ENCODE data around the gene SCAMP2.

DNA sequence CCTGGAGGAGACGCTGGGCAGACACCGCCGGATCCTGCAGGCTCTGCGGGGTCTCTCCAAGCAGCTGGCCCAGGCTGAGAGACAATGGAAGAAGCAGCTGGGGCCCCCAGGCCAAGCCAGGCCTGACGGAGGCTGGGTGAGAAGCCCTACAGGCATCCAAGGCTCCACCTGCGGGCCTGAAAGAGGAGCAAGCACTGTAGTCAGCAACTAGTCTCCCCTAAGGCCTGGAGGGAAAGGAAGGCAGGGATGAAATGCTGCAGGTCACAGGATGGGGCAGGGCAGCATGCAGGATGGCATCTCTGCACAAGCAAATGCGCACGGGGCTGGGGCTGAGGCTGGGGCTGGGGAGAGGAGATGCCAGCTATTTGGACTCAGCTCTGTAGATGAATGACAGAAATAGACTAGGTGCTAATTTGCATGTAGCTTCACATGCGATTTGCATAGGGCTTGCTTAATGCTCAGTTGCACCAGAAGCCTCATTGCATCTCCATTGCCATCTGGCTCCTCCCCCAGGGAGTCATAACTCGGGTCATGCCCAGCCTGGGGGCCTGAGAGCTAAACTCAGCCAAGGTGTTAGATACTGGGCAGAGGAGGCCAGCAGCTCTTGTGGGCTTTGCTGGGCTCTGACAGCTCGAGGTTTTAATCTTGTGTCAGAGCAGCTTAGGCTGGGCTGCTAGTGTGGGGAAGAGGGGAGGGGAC, 51.9 kb downstream of the SCAMP2 start:
- TF ChIP-seq, protein P1, sequence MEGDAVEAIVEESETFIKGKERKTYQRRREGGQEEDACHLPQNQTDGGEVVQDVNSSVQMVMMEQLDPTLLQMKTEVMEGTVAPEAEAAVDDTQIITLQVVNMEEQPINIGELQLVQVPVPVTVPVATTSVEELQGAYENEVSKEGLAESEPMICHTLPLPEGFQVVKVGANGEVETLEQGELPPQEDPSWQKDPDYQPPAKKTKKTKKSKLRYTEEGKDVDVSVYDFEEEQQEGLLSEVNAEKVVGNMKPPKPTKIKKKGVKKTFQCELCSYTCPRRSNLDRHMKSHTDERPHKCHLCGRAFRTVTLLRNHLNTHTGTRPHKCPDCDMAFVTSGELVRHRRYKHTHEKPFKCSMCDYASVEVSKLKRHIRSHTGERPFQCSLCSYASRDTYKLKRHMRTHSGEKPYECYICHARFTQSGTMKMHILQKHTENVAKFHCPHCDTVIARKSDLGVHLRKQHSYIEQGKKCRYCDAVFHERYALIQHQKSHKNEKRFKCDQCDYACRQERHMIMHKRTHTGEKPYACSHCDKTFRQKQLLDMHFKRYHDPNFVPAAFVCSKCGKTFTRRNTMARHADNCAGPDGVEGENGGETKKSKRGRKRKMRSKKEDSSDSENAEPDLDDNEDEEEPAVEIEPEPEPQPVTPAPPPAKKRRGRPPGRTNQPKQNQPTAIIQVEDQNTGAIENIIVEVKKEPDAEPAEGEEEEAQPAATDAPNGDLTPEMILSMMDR (conservative IDR thresholded peaks at IDR 0.05): no peak
- no peak for TF ChIP-seq ZFX (IDR thresholded peaks at IDR 0.05)
